ENCODE results near the gene LRCH3. TPM values are rescaled to one million over a fixed set of nuclear protein-coding genes. Genes with fewer than 3 reads are reported as not detected.
"Not testable (repeated sequence)": the region's sequence is repeated elsewhere in the genome, so short reads cannot be mapped to it uniquely, and the experiment has no call there.

Gene LRCH3
- total RNA-seq, 2 donors from 2014 or later: 67.2 to 68.1 TPM

DNA sequence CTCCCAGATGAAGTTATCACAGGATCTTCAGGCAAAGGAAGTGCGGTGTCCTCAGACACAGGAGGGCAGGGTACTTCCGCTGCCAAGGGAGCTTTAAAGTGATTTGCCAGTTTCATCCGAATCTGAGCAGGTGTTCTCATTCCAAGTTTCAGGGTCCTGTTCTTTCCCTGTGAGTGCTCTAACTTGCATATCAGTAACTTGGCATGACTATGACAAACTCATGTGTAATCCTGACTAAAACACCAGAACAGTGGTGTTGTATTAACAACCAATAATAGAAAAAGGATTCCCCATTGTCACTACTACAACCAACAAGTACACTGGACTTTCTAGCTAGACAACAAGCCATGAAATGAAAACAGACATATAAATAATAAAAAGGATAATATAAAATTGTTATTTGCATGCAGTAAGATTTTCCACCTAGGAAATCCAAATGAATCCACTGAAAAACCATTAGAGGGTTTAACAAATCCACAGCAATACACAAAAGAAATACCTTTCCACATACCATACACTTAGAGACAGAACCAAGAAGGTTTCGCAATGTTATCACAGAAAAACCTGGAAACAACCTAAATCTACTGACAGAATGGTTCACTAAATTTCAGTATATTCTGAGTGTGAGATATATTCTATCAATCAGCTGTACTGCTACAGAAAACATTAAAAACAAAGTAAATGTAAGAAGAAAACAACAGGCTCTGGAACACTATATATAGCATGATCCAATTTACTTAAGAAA, 118.1 kb downstream of the LRCH3 start:
- Mint-ChIP-seq H3K9me3 (peaks cover 2% of the 10 kb centered on the region in 2 donors), H3K27me3 (ENCODE audit: low read depth) (no peaks in the 10 kb centered on the region), H3K4me1 (ENCODE audit: low read depth) (peaks cover 43% of the 10 kb centered on the region), H3K4me3 (peak overlapping the region in 1 of 2 donors; percentile 29), H3K27ac (no peak overlapping the region), H3K36me3 (ENCODE audit: insufficient read depth in 2 of 2) (peaks cover 2 to 9% of the 10 kb centered on the region in 2 donors)
- ATAC-seq (replicated peaks in 1 of 2) (no peak), DNase-seq (no peak)

DNA sequence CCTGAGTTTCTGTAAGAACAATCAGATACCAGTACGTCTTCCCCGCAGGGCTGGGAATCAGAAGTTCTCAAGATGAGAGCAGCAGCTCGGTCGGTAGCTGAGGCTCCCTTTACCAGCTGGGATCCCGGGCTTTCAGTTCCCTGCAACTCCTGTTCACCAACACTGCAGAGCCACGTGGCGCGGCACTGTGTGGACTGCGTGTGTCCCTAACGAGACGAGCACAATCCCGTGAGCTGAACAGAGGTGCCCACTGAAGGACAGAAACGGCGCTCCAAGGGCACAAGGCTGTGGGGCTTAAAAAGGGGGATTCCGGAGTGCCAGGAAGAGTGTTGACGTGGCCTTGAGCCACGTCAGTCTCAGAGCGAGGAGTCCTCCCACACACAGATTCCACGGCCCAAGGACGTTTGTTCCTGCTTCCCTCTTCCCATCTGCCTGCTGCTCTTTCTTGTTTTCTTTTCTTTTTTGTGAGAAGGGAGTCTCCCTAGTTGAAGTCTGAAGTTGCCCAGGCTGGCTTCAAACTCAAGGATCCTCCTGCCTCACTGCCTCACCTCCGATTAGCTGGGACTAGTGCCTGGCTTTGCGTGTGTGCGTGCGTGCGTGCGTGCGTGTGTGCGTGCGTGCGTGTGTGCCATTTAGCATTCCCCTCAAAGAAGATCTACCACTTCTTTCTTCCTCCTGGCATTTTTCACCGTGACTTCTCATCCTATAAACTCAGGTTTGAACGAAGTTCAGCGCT, 121.9 kb downstream of the LRCH3 start:
- H3K36me3 Mint-ChIP-seq (ENCODE audit: insufficient read depth in 2 of 2): peaks cover 3 to 4% of the 10 kb centered on the region in 2 donors
- H3K9me3 Mint-ChIP-seq: no peaks in the 10 kb centered on the region
- ATAC-seq (replicated peaks in 1 of 2): peak; percentile 32 to 73
- peaks cover 8% of the 10 kb centered on the region for H3K4me1 Mint-ChIP-seq (ENCODE audit: low read depth)
- no peaks in the 10 kb centered on the region for H3K27me3 Mint-ChIP-seq (ENCODE audit: low read depth)
- H3K4me3 Mint-ChIP-seq: peak overlapping the region; percentile 22 to 65
- peak in 1 of 2 donors; percentile 12 for DNase-seq
- H3K27ac Mint-ChIP-seq: peak overlapping the region; percentile 38

DNA sequence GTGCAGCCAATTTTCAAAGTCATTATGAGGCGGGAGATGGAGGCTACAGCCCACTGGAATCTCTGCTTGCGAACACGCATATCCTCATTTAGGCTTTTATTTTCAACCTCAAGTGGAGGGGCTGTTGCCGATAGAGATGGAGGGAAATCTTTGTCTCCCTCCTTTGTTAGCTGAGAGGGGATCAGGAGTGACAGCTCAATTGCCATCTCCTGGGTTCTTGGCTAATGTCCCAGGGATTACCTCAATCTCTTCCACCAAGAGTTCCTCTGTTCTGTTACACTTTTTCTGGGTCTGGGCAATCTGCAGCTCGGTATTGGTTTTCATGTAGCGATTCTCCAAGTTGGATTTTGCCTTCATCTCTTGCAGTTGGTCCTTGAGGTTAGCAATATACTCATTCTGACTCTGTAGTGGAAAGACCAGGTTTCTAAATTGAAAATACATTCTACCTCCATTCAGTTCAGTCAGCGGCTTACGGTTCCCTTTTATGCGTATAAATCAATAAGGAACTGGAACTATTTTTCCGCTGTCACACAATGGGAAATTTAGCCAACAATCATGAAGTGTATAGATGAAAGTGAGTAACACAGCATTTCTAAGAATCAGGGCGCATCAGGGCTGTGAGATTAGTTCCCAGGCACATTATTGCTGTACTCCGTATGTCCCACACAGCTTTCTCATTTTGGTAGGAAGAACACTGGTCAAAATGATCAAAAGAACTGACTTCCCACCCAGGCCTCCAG, 122.8 kb downstream of the LRCH3 start:
- Mint-ChIP-seq H3K27me3 (ENCODE audit: low read depth) (no peaks in the 10 kb centered on the region), H3K4me3 (peak overlapping the region in 1 of 2 donors; percentile 65), H3K36me3 (ENCODE audit: insufficient read depth in 2 of 2) (peaks cover 0 to 3% of the 10 kb centered on the region in 2 donors), H3K4me1 (ENCODE audit: low read depth) (peaks cover 7% of the 10 kb centered on the region), H3K9me3 (no peaks in the 10 kb centered on the region), H3K27ac (peak overlapping the region; percentile 57)
- ATAC-seq (replicated peaks in 1 of 2) (peak; percentile 50 to 77), DNase-seq (no peak)

DNA sequence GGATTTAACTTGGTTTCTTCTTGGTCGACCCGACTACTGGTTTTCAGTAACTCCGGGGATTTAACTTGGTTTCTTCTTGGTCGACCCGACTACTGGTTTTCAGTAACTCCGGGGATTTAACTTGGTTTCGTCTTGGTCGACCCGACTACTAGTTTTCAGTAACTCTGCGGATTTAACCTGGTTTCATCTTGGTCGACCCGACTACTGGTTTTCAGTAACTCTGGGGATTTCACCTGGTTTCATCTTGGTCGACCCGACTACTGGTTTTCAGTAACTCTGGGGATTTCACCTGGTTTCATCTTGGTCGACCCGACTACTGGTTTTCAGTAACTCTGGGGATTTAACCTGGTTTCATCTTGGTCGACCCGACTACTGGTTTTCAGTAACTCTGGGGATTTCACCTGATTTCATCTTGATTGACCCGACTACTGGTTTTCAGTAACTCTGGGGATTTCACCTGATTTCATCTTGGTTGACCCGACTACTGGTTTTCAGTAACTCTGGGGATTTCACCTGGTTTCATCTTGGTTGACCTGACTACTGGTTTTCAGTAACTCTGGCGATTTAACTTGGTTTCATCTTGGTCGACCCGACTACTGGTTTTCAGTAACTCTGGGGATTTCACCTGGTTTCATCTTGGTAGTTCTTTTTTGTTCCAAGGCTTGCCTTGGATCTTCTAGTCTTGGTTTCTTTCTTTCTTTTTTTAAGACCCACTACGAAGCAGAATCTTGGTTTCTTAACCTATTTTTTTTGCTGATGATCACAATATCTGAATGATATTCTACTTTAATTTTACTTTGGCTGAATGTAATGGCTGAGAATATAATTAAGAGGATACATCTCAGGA, 130.6 kb downstream of the LRCH3 start:
- peak overlapping the region; percentile 1 to 73 for H3K4me3 Mint-ChIP-seq
- H3K27ac Mint-ChIP-seq: peak overlapping the region; percentile 92
- ATAC-seq (replicated peaks in 1 of 2) (peak; percentile 44 to 60), DNase-seq (peak; percentile 28 to 32)
- not testable (repeated sequence) for H3K36me3 Mint-ChIP-seq (ENCODE audit: insufficient read depth in 2 of 2); H3K9me3 Mint-ChIP-seq; H3K27me3 Mint-ChIP-seq (ENCODE audit: low read depth)
- peaks cover 14% of the 10 kb centered on the region for H3K4me1 Mint-ChIP-seq (ENCODE audit: low read depth)

DNA sequence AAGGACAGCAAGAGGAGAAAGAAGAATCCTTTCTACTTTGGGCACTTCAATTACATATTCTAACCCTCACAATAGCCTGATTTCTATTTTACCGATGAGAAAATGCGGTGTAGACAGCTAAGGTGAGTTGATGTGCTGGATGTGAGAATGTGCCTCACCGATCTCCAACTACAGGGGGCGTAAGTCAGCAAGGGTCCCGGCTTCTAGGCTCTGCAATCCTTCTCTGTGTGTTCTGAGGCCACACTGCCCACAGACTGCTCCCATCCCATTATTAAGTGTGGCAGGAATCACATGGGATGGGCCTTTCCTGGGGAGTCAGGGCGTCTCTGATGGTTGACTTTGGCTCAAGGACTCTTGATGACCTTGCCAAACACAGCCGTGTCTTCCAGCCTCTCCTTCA, 135.4 kb downstream of the LRCH3 start:
- Mint-ChIP-seq H3K4me1 (ENCODE audit: low read depth) (peaks cover 14% of the 10 kb centered on the region), H3K27ac (no peak overlapping the region), H3K36me3 (ENCODE audit: insufficient read depth in 2 of 2) (peaks cover 3 to 4% of the 10 kb centered on the region in 2 donors), H3K27me3 (ENCODE audit: low read depth) (no peaks in the 10 kb centered on the region), H3K9me3 (no peaks in the 10 kb centered on the region), H3K4me3 (no peak overlapping the region)
- no peak for DNase-seq
- no peak for ATAC-seq (replicated peaks in 1 of 2)

DNA sequence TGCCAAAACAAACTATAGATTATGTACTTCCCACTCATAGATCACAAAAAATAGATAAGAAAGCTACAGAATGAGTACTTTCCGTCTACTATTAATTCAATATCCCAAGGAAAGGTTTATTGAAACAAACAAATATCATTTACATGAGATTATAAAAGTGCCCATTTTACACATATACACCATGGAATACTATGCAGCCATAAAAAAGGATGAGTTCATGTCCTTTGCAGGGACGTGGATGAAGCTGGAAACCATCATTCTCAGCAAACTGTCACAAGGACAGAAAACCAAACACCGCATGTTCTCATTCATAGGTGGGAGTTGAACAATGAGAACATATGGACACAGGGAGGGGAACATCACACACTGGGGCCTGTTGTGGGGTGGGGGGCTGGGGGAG, 136.5 kb downstream of the LRCH3 start:
- H3K4me1 Mint-ChIP-seq (ENCODE audit: low read depth); H3K36me3 Mint-ChIP-seq (ENCODE audit: insufficient read depth in 2 of 2); DNase-seq; H3K27me3 Mint-ChIP-seq (ENCODE audit: low read depth); H3K4me3 Mint-ChIP-seq; H3K27ac Mint-ChIP-seq; ATAC-seq (replicated peaks in 1 of 2); H3K9me3 Mint-ChIP-seq: not testable (repeated sequence)

DNA sequence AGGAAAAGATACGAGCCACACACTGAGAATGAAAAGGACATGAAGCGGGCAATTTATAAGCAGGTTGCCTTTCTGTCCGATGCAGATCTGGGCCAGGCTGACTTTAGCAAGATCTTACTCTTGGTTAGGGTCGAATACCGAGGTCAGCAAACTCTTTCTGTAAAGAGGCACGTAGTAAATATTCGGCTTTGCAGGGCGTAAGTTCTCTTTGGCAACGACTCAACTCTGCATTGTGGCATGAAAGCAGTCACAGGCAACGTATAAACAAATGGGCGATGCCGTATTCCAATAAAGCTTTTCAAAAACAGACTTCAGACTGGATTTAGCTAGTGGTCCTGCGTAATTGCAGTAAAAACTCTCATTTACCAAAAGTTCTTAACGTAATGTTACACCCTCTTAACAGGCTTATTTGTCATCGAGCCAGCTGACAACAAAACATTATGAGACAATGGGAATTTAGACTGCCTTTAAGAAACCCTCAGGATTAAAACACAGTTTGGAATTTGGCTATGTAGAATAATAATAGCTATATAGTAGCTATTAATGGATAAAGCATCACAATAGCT, 145.8 kb downstream of the LRCH3 start:
- Mint-ChIP-seq H3K9me3 (no peaks in the 10 kb centered on the region), H3K27ac (no peak overlapping the region), H3K27me3 (ENCODE audit: low read depth) (no peaks in the 10 kb centered on the region), H3K4me3 (no peak overlapping the region), H3K36me3 (ENCODE audit: insufficient read depth in 2 of 2) (peaks cover 0 to 3% of the 10 kb centered on the region in 2 donors), H3K4me1 (ENCODE audit: low read depth) (peaks cover 19% of the 10 kb centered on the region)
- DNase-seq (no peak), ATAC-seq (replicated peaks in 1 of 2) (no peak)

Other genes with a start within 250 kb of the LRCH3 start
- gene BDH1, start 235.3 kb upstream of the LRCH3 start, total RNA-seq: 10 to 100 TPM; 76.9 to 92.5 TPM
- gene RUBCN, start 54.4 kb upstream of the LRCH3 start, total RNA-seq: 10 to 100 TPM; 33.1 to 33.9 TPM
- gene FYTTD1, start 41.4 kb upstream of the LRCH3 start, total RNA-seq: 10 to 100 TPM; 31.6 to 37.5 TPM
- gene RPL35A, start 158.9 kb downstream of the LRCH3 start, total RNA-seq: 1,000 to 10,000 TPM; 1,788 to 1,874 TPM
- gene LMLN, start 169.0 kb downstream of the LRCH3 start, total RNA-seq: 1 to 10 TPM; 5.4 to 6.5 TPM

Measured in activated T-cell treated with anti-CD3 and anti-CD28 coated beads, Interleukin-2, amount 50 U/mL, for 72 hours (primary cell).